A204.1 (cell line): ENCODE data around the gene GFPT2.

ENCODE experiments used
- FAIRE-seq: peaks from 2 replicates; lab custom pipeline; 2012; peaks lifted over from hg19 to GRCh38; lab: Jason Lieb, UNC

GFPT2 gene

GRCh38 chr5:180350711-180351465 lies 2.2 kb downstream of the GFPT2 start:
- FAIRE-seq = no peak

- FAIRE-seq = no peak
Measured at GRCh38 chr5:180350296-180350695, 2.8 kb downstream of the GFPT2 start.

GRCh38 chr5:180349391-180349790 lies 3.7 kb downstream of the GFPT2 start:
- no peak for FAIRE-seq

GRCh38 chr5:180348336-180348735 lies 4.8 kb downstream of the GFPT2 start:
- no peak for FAIRE-seq

GRCh38 chr5:180347702-180348101 lies 5.4 kb downstream of the GFPT2 start:
- FAIRE-seq = no peak

GRCh38 chr5:180346358-180346757 lies 6.8 kb downstream of the GFPT2 start:
- FAIRE-seq = no peak

- FAIRE-seq = no peak
Measured at GRCh38 chr5:180345781-180346180, 7.4 kb downstream of the GFPT2 start.

- FAIRE-seq = no peak
Measured at GRCh38 chr5:180345186-180345585, 8.0 kb downstream of the GFPT2 start.

- FAIRE-seq = no peak
Measured at GRCh38 chr5:180344696-180344999, 8.5 kb downstream of the GFPT2 start.

- no peak for FAIRE-seq
Measured at GRCh38 chr5:180343831-180344695, 9.1 kb downstream of the GFPT2 start.

GRCh38 chr5:180343110-180343830 lies 9.9 kb downstream of the GFPT2 start:
- no peak for FAIRE-seq

- FAIRE-seq = no peak
Measured at GRCh38 chr5:180341595-180341994, 11.5 kb downstream of the GFPT2 start.

- no peak for FAIRE-seq
Measured at GRCh38 chr5:180340856-180341255, 12.3 kb downstream of the GFPT2 start.

- no peak for FAIRE-seq
Measured at GRCh38 chr5:180339583-180340183, 13.5 kb downstream of the GFPT2 start.

- no peak for FAIRE-seq
Measured at GRCh38 chr5:180338001-180338707, 15.0 kb downstream of the GFPT2 start.

- FAIRE-seq = no peak
Measured at GRCh38 chr5:180336234-180337020, 16.7 kb downstream of the GFPT2 start.

GRCh38 chr5:180335614-180336233 lies 17.4 kb downstream of the GFPT2 start:
- FAIRE-seq = no peak

- FAIRE-seq = no peak
Measured at GRCh38 chr5:180334751-180335613, 18.2 kb downstream of the GFPT2 start.

GRCh38 chr5:180334176-180334575 lies 19.0 kb downstream of the GFPT2 start:
- no peak for FAIRE-seq

- no peak for FAIRE-seq
Measured at GRCh38 chr5:180333661-180334060, 19.5 kb downstream of the GFPT2 start.
